ENCODE results near the gene CPAMD8.
A peak's percentile ranks its signal among the peaks of the same experiment; 100 is the strongest.
"Not testable (repeated sequence)": the region's sequence is repeated elsewhere in the genome, so short reads cannot be mapped to it uniquely, and the experiment has no call there.

CPAMD8 gene

DNA sequence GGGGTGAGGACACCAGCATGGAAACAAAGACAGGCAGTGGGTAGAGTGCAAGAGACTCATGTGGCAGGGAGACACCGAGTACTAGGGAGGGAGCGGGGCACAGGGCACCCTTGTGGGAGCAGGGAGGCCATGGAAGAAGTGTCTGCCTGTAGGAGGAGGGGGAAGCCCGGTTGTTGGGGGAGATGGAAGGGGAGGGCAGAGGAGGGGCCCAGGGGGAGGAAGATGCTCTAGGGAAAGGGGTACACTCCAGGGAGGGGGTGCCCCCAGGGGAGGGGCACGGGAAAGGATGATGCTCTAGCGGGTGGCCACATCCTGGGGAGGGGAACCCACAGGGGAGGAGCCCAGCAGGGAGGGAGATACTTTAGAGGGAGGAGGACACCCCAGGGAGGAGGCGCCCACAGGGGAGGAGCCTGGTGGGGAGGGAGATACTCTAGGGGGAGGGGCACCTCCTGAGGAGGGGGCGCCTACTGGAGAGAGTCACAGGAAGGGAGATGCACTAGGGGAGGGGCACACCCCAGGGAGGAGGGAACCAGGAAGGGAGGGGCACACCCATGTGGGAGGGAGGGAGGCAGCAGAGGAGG lies 24.9 kb downstream of the CPAMD8 start:
- peak in 1 of 3 experiments; percentile 17 for DNase-seq (ENCODE audit: low read depth in 2 of 3, low spot score in 2 of 3)

DNA sequence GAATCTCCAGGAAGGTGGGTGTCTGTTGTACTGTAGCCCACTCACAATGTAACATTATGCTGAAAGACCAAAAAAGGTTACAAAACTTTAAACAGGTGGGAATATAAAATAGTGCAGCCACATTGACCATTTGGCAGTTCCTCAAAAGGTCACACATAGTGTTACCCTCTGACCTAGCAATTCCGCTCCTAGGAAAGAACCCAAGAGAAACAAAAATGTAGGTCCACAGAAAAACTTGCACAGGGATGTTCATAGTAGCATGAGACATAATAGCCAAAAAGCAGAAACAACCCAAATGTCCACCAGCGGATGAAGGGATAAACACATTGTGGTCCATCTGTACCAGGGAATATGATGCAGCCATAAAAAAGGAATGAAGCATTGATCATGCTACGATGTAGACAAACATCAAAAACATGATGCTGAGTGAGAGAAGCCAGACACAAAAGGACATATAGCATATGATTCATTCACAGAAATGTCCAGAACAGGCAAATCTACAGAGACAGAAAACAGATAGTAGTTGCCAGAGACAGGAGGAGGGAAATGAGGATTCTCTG lies 27.9 kb downstream of the CPAMD8 start:
- DNase-seq (ENCODE audit: low read depth in 2 of 3, low spot score in 2 of 3) = no peak

DNA sequence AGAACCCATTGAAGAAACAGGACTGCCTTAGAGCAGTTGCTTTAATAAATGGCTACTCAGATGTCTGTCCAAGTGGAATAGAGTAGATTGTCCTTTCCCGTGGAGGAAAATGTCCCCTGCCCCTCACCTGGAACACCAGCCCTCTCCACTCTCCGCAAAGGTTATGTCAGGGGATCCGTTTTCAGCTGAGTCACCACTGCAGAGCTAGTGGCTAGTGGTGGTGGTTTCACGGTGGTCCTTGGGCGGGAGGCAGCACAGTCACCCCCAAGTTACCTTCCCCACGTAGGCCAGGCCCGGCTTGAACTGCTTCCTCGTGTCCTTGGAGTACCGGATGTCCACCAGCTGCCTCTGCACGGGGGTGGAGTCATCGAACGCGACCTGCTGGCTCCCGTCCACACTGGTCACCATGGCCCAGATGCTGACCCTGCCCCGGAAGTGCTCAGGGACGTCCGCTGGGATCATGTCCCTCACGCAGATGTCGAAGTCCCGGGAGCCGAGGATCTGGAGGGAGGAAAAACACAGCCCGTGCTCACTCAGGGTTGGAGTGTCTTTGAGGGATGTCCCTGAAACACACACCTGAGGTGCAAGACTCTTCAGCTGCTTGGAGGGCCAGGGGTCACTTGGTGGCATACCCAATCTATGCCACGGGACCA lies 29.6 kb downstream of the CPAMD8 start:
- DNase-seq (ENCODE audit: low read depth in 2 of 3, low spot score in 2 of 3) = not testable (repeated sequence)

DNA sequence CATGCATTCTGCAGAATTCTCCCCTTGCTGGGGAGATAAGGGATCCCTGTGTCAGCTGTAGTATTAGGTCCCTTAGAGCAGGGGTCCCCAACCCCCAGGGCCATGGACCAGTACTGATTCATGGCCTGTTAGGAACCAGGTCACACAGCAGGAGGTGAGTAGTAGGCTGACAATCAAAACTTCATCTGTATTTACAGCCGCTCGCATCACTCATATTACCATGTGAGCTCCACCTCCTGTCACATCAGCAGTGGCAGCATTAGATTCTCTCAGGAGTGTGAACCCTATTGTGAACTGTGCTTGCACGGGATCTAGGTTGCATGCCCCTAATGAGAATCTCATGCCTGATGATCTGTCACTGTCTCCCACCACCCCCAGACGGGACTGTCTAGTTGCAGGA lies 37.9 kb downstream of the CPAMD8 start:
- DNase-seq (ENCODE audit: low read depth in 2 of 3, low spot score in 2 of 3) = no peak

DNA sequence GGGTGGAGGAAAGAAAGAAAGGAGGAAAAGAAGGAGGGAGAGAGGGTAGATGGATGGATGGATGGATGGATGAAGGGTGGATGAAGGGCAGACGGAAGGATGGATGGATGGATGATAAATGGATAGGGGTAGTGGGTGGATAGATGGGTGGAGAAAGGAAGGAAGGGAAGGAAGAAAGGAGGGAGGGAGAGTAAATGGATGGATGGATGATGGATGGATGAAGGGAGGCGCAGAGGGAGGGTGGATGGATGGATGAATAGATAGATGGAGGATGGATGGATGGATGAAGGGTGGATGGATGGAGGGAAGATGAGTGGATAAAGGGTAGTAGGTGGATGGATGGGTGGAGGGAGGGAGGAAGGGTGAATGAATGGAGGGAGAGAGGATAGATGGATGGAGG lies 41.2 kb downstream of the CPAMD8 start:
- DNase-seq (ENCODE audit: low read depth in 2 of 3, low spot score in 2 of 3) = no peak

DNA sequence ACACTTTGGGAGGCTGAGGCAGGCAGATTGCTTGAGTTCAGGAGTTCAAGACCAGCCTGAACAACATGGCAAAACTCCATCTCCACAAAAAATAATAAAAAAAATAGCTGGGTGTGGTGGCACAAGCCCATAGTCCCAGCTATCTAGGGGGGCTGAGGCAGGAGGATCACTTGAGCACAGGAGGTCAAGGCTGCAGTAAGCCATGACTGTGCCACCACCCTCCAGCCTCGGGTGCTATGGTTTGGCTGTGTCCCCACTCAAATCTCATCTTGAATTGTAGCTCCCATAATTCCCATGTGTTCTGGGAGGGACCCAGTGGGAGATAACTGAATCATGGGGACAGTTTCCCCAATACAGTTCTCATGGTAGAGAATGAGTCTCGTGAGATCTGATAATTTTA lies 44.0 kb downstream of the CPAMD8 start:
- not testable (repeated sequence) for DNase-seq (ENCODE audit: low read depth in 2 of 3, low spot score in 2 of 3)

DNA sequence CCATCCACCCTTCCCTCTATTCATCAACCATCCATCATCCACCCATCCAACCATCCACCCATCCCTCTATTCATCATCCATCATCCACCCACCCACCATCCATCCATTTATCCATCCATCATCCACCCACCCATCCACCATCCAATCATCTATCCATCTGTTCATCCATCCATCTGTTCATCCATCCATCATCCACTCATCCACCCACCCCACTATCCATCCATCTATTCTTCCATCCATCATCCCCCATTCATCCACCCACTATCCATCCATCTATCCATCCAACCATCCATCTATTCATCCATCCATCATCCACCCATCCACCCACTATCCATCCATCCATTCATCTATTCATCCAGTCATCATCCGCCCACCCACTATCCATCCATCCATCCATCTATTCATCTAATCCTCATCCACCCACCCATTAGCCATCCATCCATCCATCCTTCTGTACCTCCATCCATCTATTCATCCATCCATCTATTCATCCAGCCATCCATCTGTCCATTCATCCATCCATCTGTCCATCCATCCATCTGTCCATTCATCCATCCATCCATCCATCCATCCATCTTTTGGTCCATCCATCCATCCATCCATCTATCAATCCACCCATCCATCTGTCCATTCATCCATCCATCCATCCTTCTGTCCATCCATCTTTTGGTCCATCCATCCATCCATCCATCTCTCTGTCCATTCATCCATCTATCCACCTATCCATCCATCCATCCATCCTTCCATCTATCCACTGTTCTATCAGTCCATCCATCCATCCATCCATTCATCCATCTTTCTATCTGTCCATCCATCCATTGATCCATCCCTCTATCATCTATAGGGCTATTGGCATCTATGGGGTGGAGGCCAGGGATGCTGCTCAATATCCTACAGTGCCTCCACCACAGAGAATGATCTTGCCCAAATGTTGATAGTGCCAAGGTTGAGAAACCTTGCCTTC lies 47.5 kb downstream of the CPAMD8 start:
- no peak for DNase-seq (ENCODE audit: low read depth in 2 of 3, low spot score in 2 of 3)

DNA sequence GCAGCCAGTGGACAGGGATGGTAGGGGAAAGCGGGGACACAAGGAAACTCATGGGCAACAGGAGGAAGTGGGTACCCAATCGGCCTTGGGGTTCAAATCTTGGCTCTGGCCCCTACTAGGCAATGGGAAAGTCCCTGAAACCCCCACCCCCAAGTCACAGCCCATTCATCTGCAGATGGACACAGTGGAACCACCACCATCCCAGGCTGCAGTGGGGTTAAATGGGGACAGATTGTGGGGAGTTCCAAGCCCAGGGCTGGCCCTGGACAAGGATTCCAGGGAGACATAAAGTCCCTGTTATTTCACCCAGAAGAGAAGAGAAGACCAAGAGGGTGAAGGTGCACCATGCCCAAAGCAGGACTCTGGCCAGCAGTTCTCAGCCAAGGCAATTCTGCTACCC lies 48.5 kb downstream of the CPAMD8 start:
- DNase-seq (ENCODE audit: low read depth in 2 of 3, low spot score in 2 of 3) = no peak

DNA sequence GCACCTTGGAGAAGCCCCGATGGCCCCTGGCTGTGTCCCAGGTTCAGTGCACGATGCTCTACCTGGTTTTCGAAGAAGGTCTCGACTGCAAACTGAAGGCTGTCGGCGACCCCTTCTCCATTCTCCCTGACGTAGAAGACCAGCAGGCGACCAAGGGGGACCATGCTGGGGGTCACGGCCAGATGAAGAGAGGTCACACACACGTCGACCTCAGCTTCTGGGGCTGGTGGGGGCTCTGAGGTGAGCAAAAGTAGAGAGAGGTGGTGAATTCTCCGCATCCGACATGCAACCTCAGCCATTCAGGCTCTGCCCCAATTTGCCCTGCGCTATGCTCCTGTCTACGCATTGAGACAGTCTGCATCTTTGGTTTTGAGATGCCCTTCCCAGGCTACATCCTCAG lies 49.3 kb downstream of the CPAMD8 start:
- DNase-seq (ENCODE audit: low read depth in 2 of 3, low spot score in 2 of 3) = no peak

DNA sequence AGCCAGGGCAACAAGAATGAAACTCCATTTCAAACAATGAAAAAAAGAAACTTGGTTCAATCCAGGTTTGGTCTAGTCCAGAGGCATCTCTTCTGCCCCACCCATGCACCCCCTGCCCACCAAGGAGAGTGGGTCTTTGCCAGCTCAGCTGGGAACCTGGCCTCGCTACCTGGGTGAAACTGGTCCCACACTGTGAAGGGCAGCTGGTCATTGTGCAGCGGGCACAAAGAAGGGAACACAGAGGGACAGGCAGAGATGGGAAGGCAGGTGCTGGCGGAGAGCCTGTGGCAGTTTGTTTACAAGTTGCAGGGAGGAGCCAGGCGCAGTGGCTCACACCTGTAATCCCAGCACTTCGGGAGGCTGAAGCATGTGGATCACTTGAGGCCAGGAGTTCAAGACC lies 50.2 kb downstream of the CPAMD8 start:
- no peak for DNase-seq (ENCODE audit: low read depth in 2 of 3, low spot score in 2 of 3)

DNA sequence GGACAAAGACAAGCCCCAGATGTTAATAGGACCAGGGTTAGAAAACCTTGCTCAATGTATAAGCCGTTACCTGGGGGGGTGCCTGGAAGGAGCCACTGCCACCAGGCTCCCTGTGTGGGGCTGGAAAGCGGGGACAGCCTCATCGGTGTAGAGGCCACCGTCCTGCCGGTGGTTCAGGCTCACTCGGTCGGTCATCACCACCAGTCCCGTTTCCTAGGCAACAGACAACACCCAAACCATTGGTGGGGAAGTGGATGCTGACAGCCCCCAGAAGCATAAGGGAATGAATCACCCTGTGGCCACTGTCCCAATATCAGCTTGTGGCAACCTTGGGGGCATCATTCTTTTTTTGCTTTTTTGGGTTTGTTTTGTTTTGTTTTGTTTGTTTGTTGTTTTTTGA lies 55.8 kb downstream of the CPAMD8 start:
- DNase-seq (ENCODE audit: low read depth in 2 of 3, low spot score in 2 of 3) = no peak

DNA sequence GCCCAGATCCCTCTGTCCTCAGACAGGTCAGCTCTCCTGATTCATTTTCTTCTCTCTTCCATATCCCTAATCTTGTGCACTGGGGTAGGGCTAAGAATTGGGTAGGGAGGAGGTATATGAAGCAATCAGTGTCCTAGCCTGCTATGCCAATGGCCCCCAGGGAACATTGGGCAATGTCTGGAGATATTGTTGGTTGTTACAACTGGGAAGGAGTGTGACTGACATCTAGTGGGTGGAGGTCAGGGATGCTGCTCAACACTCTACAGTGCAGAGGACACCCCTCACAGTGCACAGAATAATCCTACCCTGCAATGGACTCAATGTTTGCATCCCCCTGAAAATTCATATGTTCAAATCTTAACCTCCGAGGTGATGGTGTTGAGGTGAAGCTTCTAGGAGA lies 57.5 kb downstream of the CPAMD8 start:
- DNase-seq (ENCODE audit: low read depth in 2 of 3, low spot score in 2 of 3) = no peak

DNA sequence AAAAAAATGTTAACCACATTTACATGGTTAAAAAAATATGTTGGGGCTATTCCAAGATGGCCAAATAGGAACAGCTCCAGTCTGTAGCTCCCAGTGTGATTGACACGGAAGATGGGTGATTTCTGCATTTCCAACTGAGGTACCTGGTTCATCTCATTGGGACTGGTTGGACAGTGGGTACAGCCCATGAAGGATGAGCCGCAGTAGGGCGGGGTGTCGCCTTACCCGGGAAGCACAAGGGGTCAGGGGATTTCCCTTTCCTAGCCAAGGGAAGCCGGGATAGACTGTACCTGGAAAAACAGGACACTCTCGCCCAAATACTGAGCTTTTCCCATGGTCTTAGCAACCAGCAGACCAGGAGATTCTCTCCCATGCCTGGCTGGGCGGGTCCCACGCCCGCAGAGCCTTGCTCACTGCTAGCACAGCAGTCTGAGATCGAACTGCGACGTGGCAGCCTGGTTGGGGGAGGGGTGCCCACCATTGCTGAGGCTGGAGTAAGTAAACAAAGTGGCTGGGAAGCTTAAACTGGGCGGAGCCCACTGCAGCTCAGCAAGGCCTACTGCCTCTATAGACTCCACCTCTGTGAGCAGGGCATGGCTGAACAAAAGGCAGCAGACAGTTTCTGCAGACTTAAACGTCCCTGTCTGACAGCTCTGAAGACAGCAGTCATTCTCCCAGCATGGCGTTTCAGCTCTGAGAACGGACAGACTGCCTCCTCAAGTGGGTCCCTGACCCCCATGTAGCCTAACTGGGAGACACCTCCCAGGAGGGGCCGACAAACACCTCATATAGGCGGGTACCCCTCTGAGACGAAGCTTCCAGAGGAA lies 65.4 kb downstream of the CPAMD8 start:
- not testable (repeated sequence) for DNase-seq (ENCODE audit: low read depth in 2 of 3, low spot score in 2 of 3)

DNA sequence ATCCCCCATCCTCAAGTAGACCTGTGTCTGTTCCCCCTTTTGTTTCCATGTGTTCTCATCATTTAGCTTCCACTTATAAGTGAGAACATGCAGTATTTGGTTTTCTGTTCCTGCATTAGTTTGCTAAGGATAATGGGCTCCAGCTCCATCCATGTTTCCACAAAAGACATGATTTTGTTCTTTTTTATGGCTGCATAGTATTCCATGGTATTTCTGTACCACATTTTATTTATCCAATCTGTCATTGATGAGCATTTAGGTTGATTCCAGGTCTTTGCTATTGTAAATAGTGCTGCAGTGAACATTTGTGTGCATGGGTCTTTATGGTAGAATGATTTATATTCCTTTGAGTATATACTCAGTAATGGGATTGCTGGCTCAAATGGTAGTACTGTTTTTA lies 68.3 kb downstream of the CPAMD8 start:
- DNase-seq (ENCODE audit: low read depth in 2 of 3, low spot score in 2 of 3) = not testable (repeated sequence)

DNA sequence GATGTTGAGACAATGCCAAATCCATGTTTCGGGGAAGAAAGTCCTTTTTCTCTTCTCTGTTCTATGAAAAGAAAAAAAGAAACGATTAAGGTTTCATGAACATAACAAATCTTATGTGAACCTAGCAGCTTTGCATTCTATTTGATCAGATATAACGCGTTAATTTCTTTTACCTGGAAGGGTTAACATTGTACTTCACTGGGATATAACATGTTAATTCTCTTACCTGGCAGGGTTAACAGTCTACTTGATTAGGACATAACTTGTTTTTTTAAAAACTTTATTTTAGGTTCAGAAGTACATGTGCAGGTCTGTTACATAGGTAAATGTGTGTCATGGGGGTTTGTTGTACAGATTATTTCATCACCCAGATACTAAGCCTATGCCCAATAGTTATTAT lies 68.8 kb downstream of the CPAMD8 start:
- DNase-seq (ENCODE audit: low read depth in 2 of 3, low spot score in 2 of 3) = no peak

DNA sequence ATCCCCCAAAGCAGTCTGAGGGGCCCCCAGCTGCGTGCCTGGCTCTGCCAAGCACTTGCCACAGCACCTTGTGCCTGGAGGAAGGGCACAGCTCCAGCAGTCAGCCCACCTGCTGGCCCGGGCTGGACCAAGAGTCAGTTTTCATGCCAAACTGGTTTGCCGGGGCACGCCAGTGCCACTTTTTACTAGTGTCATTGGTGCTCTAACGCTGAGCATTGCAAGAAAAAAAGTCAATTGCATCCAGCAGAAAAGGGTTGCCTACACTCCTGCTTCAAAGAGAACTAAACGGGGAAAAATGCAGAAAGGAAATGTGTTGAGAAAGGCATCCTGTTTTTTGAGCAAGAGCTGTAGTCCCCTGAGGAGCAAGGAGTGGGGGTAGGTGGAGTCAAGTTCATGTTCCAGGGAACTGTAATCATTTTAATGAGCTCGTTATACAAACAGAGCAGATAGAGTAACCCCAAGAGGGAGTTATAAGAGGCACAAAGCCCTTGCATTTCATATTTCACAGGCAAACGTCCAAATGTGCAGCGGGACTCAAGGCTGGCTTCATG lies 69.4 kb downstream of the CPAMD8 start:
- no peak for DNase-seq (ENCODE audit: low read depth in 2 of 3, low spot score in 2 of 3)

DNA sequence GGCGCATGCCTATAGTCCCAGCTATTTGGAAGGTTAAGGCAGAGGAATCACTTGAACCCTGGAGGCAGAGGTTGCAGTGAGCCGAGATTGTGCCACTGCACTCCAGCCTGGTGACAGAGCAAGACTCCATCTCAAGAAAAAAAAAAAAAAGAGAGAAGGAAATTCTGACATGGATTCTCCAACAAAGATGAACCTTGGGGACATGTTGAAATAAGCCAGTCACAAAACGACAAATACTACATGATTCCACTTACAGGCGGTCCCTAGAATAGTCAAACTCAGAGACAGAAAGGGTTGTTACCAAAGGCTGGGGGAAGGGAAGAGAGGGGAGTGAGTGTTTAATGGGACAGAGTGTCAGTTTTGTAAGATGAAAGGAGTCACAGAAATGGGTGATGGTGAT lies 71.4 kb downstream of the CPAMD8 start:
- DNase-seq (ENCODE audit: low read depth in 2 of 3, low spot score in 2 of 3) = no peak

DNA sequence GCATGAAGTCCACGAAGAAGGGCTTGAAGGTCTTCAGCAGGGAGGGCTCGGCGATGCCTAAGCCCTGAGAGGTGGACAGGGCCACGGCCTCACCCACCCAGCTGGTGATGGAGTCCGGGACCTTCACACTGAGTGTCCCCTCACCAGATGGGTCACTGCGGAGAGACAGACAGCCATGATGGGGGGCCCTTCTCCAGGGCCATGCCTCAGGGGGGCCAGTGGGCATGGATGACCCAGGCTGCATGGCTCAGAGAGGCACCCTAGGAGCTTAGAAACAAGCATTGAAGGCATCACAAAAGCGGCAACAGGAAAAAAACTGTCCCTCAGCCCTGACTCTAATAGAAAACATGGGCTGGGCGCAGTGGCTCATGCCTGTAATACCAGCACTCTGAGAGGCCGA lies 74.6 kb downstream of the CPAMD8 start:
- DNase-seq (ENCODE audit: low read depth in 2 of 3, low spot score in 2 of 3) = no peak

DNA sequence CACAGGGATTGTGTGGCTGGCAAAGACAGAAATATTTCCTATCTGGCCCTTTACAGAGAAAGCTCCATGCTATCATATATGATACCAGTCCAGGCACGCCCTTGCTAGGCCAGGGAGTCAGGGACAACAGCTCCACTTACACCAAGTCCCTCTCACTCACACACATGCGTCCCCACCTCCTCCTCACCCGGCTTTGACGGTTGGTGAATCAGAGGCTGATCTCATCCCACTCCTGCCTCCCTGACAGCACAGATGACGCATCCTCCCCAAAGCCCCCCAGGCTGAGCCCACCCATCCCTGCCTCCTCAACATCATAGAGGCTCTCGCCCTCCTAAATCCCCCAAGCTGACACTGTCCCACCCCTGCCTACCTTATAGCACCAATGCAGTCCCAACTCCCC lies 75.1 kb downstream of the CPAMD8 start:
- no peak for DNase-seq (ENCODE audit: low read depth in 2 of 3, low spot score in 2 of 3)

DNA sequence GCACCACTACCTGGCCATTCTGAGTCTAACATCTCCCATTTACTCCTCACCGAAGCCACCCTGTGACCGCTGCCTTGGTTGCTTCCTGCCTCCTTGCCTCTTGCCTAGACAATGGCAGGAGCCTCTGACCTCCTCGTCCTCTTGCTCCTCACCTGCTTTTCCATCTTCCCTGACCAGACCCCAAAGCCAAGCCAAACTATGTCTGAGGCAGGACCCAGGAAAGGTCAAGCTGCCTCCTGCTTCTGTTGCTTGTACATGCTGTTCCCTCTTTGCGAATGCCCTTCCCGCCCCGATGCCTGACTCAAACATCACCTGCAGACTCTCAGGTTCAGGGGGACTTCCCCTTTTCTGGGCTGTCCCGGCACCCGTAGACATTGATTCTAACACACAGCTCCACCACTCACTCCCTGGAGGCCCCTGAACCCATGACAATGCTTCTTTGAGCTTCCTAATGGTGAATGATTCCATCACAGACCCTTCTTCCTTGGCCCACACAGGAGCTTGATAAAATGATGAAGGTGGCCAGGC lies 77.0 kb downstream of the CPAMD8 start:
- no peak for DNase-seq (ENCODE audit: low read depth in 2 of 3, low spot score in 2 of 3)
